HFF-Myc (cell line): ENCODE measurements around the gene FKBP14.
"Not testable (repeated sequence)": the region's sequence is repeated elsewhere in the genome, so short reads cannot be mapped to it uniquely, and the experiment has no call there.

Experiments used
- DNase-seq: peaks from one replicate; pipeline ENCODE4 v3.0.0-alpha.2; 2011; ENCODE audit warnings: low read depth; ENCODE audit errors: extremely low read depth
- H3K4me3 ChIP-seq: replicated peaks from 2 replicates; pipeline ENCODE4 v1.5.1; 2011; ENCODE audit warnings: low read depth, mild to moderate bottlenecking, control low read depth, low read length
- TF ChIP-seq, protein P1 (sequence below): IDR thresholded peaks from 2 replicates; pipeline ENCODE4 v1.5.1; 2012; ENCODE audit warnings: mild to moderate bottlenecking, low read depth, low read length, control low read depth; ENCODE audit errors: missing control alignments

The FKBP14 gene

DNA sequence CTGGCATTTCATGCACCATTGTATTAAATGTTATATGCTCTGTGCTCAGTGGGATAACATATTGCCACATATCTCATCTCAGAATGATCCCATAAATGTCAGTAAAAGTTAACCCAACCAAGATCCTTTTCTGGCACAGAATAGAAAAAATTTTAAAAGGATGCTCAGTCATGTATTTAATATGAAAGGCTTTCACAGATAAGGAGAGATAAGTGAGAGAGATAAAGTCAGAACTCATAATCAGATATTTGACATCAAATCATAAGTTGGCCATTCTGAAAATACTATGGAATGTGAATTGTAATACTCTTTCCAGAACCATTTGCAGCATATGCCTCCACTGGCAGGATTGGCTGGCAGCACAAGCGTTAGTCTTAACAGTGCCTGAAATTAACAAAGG, 40.2 kb upstream of the FKBP14 start:
- no peak for DNase-seq
- no peak overlapping the region for H3K4me3 ChIP-seq
- TF ChIP-seq, protein P1, sequence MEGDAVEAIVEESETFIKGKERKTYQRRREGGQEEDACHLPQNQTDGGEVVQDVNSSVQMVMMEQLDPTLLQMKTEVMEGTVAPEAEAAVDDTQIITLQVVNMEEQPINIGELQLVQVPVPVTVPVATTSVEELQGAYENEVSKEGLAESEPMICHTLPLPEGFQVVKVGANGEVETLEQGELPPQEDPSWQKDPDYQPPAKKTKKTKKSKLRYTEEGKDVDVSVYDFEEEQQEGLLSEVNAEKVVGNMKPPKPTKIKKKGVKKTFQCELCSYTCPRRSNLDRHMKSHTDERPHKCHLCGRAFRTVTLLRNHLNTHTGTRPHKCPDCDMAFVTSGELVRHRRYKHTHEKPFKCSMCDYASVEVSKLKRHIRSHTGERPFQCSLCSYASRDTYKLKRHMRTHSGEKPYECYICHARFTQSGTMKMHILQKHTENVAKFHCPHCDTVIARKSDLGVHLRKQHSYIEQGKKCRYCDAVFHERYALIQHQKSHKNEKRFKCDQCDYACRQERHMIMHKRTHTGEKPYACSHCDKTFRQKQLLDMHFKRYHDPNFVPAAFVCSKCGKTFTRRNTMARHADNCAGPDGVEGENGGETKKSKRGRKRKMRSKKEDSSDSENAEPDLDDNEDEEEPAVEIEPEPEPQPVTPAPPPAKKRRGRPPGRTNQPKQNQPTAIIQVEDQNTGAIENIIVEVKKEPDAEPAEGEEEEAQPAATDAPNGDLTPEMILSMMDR: no peak

DNA sequence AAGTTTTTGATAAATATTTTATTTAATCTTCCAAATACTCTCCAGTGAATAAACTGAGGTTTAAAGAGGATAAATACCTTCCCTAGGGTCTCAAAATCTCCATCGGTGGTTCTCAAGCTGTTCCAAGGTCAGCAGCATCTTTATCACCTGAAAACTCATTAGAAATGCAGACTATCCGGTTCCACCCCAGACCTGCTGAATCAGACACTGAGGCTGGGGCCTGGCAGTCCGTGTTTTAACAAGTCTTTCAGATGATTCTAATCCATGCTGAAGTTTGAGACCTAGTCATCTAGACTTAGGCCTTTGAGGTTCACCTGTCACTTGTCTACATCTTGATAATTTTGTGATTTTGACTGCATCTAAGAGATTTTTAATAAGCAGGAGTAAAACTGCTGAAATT, 39.2 kb upstream of the FKBP14 start:
- DNase-seq: no peak
- TF ChIP-seq, protein P1: no peak

DNA sequence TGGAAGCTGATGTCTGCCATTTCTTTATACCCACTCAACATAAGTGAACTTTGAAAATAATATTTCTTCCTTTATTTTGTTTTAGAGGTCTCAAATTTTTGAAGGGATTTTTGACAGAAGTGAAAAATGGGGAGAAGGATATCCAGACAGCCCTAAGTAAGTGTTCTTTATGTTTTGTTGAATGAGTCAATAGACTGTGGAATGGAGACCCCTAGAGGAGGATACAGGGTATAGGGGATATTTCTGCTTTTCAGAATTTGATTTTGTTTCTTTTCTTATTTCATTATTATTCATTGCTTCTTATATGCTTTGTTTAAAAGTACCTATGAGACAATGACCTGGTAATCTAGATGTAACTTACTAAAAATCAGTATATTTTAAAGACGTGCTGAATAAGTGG, 36.1 kb upstream of the FKBP14 start:
- TF ChIP-seq, protein P1: peak; percentile 53
- no peak overlapping the region for H3K4me3 ChIP-seq
- DNase-seq: no peak

More for the DNA sequence above, 39.2 kb upstream of the FKBP14 start:
- no peak overlapping the region for H3K4me3 ChIP-seq

DNA sequence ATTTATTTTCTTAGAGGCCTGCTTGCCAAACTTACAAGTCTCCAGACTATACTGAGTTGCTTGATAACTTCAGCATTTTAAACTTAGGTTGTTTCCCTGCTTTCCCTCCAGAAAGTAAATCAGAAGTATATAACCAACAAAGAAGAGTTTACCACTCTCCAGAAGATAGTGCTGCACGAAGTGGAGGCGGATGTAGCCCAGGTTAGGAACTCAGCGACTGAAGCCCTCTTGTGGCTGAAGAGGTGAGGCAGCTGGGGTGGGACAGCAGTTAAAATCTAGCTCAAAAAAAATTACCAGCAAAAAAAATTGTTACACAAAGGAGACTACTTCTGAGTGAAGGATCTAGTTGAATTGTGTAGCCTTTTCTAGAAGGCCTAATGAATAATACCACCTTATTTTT, 35.3 kb upstream of the FKBP14 start:
- not testable (repeated sequence) for H3K4me3 ChIP-seq

DNA sequence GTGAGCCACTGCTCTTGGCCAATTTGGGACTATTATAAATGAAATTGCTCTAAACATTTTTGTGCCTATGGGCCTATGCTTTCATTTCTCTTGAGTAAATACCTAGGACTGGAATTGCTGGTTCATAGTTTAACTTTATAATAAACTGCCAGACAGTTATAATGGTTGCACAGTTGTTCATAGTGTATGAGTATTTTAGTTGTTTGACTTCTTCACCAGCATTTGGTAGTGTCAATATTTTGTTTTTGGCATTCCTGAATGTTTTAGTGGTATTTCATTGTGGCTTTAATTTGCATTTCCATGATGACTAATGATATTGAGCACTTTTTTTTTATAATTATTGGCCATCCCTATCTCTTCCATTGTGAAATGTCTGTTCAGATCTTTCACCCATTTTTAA, 31.2 kb upstream of the FKBP14 start:
- DNase-seq: no peak
- TF ChIP-seq, protein P1: no peak
- H3K4me3 ChIP-seq: no peak overlapping the region

More for the DNA sequence above, 35.3 kb upstream of the FKBP14 start:
- TF ChIP-seq, protein P1: peak; percentile 62
- DNase-seq: not testable (repeated sequence)

DNA sequence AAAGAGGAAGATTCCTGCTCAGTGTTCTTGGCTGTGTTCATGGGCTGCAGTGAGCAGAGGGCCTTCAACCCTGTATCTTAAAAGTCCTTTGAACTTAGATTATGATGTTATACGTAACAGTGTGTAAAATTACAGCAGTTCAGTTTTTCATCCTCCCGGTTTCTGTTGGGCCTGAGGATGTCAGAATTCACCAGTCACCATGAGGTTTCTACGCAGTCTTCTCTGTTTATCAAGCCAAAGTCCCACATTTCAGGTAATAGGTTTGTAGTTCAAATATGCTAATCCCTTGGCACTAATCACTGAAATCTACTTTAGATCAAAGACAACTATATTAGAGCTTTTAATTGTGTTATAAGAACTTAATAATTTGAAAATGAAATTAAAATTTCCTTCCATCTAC, 26.6 kb upstream of the FKBP14 start:
- TF ChIP-seq, protein P1: no peak
- no peak overlapping the region for H3K4me3 ChIP-seq
- no peak for DNase-seq

DNA sequence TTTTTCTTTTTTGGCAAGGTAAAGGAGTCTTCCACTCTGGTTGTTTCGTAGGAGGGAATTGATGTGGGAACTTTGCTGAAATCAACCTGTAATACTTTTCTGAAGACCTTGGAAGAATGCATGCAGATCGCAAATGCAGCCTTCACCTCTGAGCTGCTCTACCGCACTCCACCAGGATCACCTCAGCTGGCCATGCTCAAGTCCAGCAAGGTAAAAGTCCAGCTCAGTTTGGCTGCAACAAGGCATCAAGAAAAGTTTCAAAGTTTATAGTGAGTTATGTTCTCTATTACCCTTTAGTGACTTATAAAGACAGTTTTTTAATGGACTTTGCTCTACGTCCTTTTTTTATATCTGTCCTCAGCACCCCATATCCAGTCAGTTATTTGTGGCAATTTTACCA, 22.7 kb upstream of the FKBP14 start:
- no peak for DNase-seq
- no peak overlapping the region for H3K4me3 ChIP-seq
- TF ChIP-seq, protein P1: no peak
